ENCODE results near the gene NPIPA5.
"Not testable (repeated sequence)": the region's sequence is repeated elsewhere in the genome, so short reads cannot be mapped to it uniquely, and the experiment has no call there.

The NPIPA5 gene

DNA sequence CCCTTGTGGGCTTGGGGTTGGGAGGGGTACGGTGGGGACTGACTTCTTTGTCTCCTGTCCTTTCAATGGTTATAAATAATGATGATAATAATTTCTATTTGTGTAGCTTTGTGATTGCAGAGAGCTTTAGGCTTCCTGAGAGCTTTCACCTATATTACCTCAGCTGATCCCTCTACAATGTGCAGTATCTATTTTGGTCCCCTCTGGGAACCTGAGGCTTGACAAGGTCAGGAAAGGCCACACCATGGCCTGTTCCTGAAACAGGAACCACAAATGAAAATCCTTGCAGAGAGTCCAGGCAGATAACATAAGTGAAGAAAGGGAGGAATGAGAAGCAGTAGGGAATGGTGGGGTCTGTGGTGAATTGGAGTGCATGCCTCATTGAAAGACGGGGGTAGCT is 42.5 kb downstream of the NPIPA5 start:
- not testable (repeated sequence) for H3K9me3 ChIP-seq (ENCODE audit: insufficient read depth, low read depth, low read length); H3K4me1 ChIP-seq (ENCODE audit: insufficient read depth, low read length); H3K36me3 ChIP-seq (ENCODE audit: insufficient read depth, low read length); H3K27ac ChIP-seq (ENCODE audit: low read depth, low read length); H3K27me3 ChIP-seq (ENCODE audit: insufficient read depth, low read length); H3K4me3 ChIP-seq (ENCODE audit: low read length); H3K9ac ChIP-seq (ENCODE audit: low read depth, low read length)
- no CpG with 5 or more reads among the region's 2 CpGs for WGBS

DNA sequence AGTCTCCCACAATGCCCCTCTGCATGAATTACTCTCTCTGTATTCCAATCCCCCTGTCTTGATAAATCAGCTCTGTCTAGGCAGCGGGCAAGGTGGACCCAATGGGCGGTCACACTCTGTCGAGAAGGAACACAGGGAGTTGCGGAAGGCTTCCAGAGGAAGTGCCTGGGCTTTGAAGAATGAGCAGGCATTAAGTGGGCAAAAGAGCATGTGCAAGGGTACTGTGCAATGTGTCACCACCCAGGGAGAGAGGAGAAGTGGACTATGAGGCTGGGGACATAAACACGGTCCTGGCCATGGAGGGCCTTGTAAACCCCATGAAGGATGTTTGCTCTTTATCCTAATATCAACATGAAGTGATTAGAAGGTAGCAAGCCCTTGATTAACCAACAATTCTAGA is 44.1 kb downstream of the NPIPA5 start:
- not testable (repeated sequence) for H3K36me3 ChIP-seq (ENCODE audit: insufficient read depth, low read length); H3K27ac ChIP-seq (ENCODE audit: low read depth, low read length); H3K27me3 ChIP-seq (ENCODE audit: insufficient read depth, low read length); H3K9me3 ChIP-seq (ENCODE audit: insufficient read depth, low read depth, low read length); H3K9ac ChIP-seq (ENCODE audit: low read depth, low read length); H3K4me1 ChIP-seq (ENCODE audit: insufficient read depth, low read length); H3K4me3 ChIP-seq (ENCODE audit: low read length)
- 90% methylated on average over 1 of the region's 5 CpGs for WGBS

- whole genome bisulfite sequencing = no CpG with 5 or more reads among the region's 2 CpGs
- H3K4me3 ChIP-seq (ENCODE audit: low read length); H3K9me3 ChIP-seq (ENCODE audit: insufficient read depth, low read depth, low read length); H3K4me1 ChIP-seq (ENCODE audit: insufficient read depth, low read length); H3K36me3 ChIP-seq (ENCODE audit: insufficient read depth, low read length); H3K9ac ChIP-seq (ENCODE audit: low read depth, low read length); H3K27me3 ChIP-seq (ENCODE audit: insufficient read depth, low read length); H3K27ac ChIP-seq (ENCODE audit: low read depth, low read length): not testable (repeated sequence)
These were observed 47.1 kb downstream of the NPIPA5 start for GRCh38 chr16:15330978-15331377.

DNA sequence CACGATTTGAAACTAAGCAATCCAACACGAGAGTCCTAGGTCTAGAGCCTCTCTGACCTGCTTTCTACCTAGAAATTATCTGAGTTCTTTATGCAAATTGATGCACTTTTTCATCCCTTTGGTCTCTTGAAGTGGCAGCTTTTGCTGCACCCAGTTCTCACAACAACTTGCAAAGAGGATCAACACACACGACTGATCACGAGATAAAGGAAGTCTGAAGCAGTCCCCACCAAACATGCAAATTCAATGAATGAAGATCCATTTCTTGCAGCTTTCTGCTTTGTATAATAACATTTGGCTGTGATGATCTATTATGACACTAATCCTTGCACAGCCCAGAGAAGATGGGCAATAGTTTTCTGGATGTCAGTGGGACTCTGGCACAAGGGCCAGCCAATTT is 53.1 kb downstream of the NPIPA5 start:
- not testable (repeated sequence) for H3K27me3 ChIP-seq (ENCODE audit: insufficient read depth, low read length); H3K9ac ChIP-seq (ENCODE audit: low read depth, low read length); H3K27ac ChIP-seq (ENCODE audit: low read depth, low read length); H3K4me1 ChIP-seq (ENCODE audit: insufficient read depth, low read length); H3K9me3 ChIP-seq (ENCODE audit: insufficient read depth, low read depth, low read length); H3K4me3 ChIP-seq (ENCODE audit: low read length); H3K36me3 ChIP-seq (ENCODE audit: insufficient read depth, low read length)
- WGBS = no CpG with 5 or more reads among the region's 4 CpGs

DNA sequence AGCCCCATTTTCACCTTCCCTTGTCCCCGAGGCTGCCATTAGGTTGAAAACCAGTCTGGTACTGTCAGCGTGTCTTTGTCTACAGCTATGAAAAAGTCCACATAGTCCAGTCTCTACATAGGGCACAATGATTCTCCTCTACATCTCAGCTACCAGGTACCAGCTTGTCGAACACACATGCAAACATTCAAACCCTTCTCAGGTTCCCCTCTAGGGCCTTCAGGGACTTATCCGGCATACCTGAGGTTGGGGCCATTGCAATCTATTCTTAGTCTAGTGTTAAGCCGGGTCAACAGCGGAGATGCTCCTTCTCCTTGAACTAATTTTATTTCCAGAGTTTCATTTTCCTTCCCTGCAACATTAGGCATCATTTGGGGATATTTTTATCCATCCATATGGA is 54.7 kb downstream of the NPIPA5 start:
- not testable (repeated sequence) for H3K9me3 ChIP-seq (ENCODE audit: insufficient read depth, low read depth, low read length); H3K4me1 ChIP-seq (ENCODE audit: insufficient read depth, low read length); H3K27me3 ChIP-seq (ENCODE audit: insufficient read depth, low read length); H3K27ac ChIP-seq (ENCODE audit: low read depth, low read length); H3K4me3 ChIP-seq (ENCODE audit: low read length); H3K36me3 ChIP-seq (ENCODE audit: insufficient read depth, low read length); H3K9ac ChIP-seq (ENCODE audit: low read depth, low read length)
- WGBS = no CpG with 5 or more reads among the region's 6 CpGs

GRCh38 chr16:15321221-15321620 is 56.9 kb downstream of the NPIPA5 start:
- not testable (repeated sequence) for H3K4me3 ChIP-seq (ENCODE audit: low read length); H3K27ac ChIP-seq (ENCODE audit: low read depth, low read length); H3K27me3 ChIP-seq (ENCODE audit: insufficient read depth, low read length); H3K4me1 ChIP-seq (ENCODE audit: insufficient read depth, low read length); H3K36me3 ChIP-seq (ENCODE audit: insufficient read depth, low read length); H3K9ac ChIP-seq (ENCODE audit: low read depth, low read length); H3K9me3 ChIP-seq (ENCODE audit: insufficient read depth, low read depth, low read length)
- WGBS = no CpG with 5 or more reads among the region's 2 CpGs

GRCh38 chr16:15314562-15314961 is 63.5 kb downstream of the NPIPA5 start:
- H3K9ac ChIP-seq (ENCODE audit: low read depth, low read length); H3K27ac ChIP-seq (ENCODE audit: low read depth, low read length); H3K9me3 ChIP-seq (ENCODE audit: insufficient read depth, low read depth, low read length); H3K27me3 ChIP-seq (ENCODE audit: insufficient read depth, low read length); H3K4me3 ChIP-seq (ENCODE audit: low read length); H3K4me1 ChIP-seq (ENCODE audit: insufficient read depth, low read length); H3K36me3 ChIP-seq (ENCODE audit: insufficient read depth, low read length): not testable (repeated sequence)
- 85% methylated on average over 1 of the region's 1 CpG for WGBS

All from HUES64 (cell line).